ENCODE measurements around the gene NTN5. TPM values are rescaled to one million over a fixed set of nuclear protein-coding genes. Genes with fewer than 3 reads are reported as not detected.

Gene NTN5
- total and polyA plus RNA-seq, 9 of the 15 experiments (the other 6 are each of a cell fraction or from before 2014, with no cell fraction given) = not detected

DNA sequence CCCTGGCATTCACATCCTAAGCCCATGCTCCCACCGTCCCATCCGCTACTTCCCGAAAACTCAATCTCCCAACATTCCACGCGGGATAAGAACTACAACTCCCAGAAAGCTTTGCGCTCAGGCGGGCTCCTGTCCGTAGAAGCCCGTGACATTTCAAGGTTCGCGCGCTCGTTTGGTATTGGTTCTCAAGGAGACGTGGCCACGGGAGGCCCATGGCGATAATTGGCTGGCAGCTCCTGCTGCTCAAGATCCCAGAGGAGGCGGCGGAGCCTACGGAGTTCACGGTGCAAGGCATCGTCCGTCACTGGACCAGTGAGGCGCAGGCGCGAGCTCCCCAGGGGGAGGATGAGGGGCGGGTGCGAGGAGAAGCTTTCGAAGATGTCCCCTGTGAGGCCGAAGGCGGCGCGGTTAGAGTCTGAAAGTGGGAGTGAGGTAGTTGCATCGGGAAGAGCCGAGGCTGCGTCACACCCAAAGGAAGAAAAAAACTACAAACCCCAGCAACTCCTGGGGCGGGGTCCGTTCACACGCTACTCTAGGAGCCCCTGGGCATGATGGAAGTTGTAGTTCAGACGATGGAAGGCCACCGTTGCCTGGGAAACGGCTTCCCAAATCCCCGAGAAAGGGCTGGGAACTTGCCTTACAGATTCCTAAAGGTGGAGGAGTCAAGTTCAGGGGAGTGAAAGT is 47.9 kb upstream of the NTN5 start (continued):
- TF ChIP-seq, protein P1, sequence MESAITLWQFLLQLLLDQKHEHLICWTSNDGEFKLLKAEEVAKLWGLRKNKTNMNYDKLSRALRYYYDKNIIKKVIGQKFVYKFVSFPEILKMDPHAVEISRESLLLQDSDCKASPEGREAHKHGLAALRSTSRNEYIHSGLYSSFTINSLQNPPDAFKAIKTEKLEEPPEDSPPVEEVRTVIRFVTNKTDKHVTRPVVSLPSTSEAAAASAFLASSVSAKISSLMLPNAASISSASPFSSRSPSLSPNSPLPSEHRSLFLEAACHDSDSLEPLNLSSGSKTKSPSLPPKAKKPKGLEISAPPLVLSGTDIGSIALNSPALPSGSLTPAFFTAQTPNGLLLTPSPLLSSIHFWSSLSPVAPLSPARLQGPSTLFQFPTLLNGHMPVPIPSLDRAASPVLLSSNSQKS (CRISPR knock-in tag; IDR thresholded peaks at IDR 0.05) = no peak
- peak; percentile 64; the same call in 1 of the 2 replicates for TF ChIP-seq PHF8 (IDR thresholded peaks at IDR 0.05; ENCODE audit: borderline replicate concordance, low read length)
- TF ChIP-seq CSDE1 (IDR thresholded peaks at IDR 0.05) = no peak
- no peak for TF ChIP-seq ZNF79 (CRISPR knock-in tag; IDR thresholded peaks at IDR 0.05; ENCODE audit: low read depth)
- TF ChIP-seq, protein P2, sequence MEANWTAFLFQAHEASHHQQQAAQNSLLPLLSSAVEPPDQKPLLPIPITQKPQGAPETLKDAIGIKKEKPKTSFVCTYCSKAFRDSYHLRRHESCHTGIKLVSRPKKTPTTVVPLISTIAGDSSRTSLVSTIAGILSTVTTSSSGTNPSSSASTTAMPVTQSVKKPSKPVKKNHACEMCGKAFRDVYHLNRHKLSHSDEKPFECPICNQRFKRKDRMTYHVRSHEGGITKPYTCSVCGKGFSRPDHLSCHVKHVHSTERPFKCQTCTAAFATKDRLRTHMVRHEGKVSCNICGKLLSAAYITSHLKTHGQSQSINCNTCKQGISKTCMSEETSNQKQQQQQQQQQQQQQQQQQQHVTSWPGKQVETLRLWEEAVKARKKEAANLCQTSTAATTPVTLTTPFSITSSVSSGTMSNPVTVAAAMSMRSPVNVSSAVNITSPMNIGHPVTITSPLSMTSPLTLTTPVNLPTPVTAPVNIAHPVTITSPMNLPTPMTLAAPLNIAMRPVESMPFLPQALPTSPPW (CRISPR knock-in tag; IDR thresholded peaks at IDR 0.05) = peak; percentile 73
- TF ChIP-seq SRF (CRISPR knock-in tag; IDR thresholded peaks at IDR 0.05) = no peak; a peak in 1 of 4 replicates
- TF ChIP-seq, protein P3, sequence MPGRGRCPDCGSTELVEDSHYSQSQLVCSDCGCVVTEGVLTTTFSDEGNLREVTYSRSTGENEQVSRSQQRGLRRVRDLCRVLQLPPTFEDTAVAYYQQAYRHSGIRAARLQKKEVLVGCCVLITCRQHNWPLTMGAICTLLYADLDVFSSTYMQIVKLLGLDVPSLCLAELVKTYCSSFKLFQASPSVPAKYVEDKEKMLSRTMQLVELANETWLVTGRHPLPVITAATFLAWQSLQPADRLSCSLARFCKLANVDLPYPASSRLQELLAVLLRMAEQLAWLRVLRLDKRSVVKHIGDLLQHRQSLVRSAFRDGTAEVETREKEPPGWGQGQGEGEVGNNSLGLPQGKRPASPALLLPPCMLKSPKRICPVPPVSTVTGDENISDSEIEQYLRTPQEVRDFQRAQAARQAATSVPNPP (IDR thresholded peaks at IDR 0.05; ENCODE audit: borderline replicate concordance, insufficient read depth, insufficient read length) = no peak
- TF ChIP-seq ZNF133 (CRISPR knock-in tag; IDR thresholded peaks at IDR 0.05) = no peak
- TF ChIP-seq, protein P4, sequence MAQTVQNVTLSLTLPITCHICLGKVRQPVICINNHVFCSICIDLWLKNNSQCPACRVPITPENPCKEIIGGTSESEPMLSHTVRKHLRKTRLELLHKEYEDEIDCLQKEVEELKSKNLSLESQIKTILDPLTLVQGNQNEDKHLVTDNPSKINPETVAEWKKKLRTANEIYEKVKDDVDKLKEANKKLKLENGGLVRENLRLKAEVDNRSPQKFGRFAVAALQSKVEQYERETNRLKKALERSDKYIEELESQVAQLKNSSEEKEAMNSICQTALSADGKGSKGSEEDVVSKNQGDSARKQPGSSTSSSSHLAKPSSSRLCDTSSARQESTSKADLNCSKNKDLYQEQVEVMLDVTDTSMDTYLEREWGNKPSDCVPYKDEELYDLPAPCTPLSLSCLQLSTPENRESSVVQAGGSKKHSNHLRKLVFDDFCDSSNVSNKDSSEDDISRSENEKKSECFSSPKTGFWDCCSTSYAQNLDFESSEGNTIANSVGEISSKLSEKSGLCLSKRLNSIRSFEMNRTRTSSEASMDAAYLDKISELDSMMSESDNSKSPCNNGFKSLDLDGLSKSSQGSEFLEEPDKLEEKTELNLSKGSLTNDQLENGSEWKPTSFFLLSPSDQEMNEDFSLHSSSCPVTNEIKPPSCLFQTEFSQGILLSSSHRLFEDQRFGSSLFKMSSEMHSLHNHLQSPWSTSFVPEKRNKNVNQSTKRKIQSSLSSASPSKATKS (CRISPR knock-in tag; IDR thresholded peaks at IDR 0.05) = no peak
- TF ChIP-seq RHOXF2B (CRISPR knock-in tag; conservative IDR thresholded peaks at IDR 0.05) = no peak
- TF ChIP-seq ESRRA (IDR thresholded peaks at IDR 0.05; ENCODE audit: borderline replicate concordance, low read depth) = 0 out of 2 replicates have a peak, but pooled peaks have one; percentile 6
- no peak for TF ChIP-seq KAT8 (IDR thresholded peaks at IDR 0.05; ENCODE audit: low read depth)
- TF ChIP-seq MAFG (tag; conservative IDR thresholded peaks at IDR 0.05) = no peak
- no peak for TF ChIP-seq BRD9 (IDR thresholded peaks at IDR 0.05; ENCODE audit: low read depth, partially characterized antibody)
- TF ChIP-seq CBFA2T2 (conservative IDR thresholded peaks at IDR 0.05) = no peak
- no peak for TF ChIP-seq SMARCA4 (IDR thresholded peaks at IDR 0.05)
- TF ChIP-seq ETV1 (tag; conservative IDR thresholded peaks at IDR 0.05; ENCODE audit: low read depth) = no peak
- TF ChIP-seq ZNF699 (CRISPR knock-in tag; IDR thresholded peaks at IDR 0.05; ENCODE audit: insufficient replicate concordance) = no peak
- TF ChIP-seq HSF4 (CRISPR knock-in tag; IDR thresholded peaks at IDR 0.05; ENCODE audit: borderline replicate concordance) = no peak
- TF ChIP-seq PPARD (CRISPR knock-in tag; IDR thresholded peaks at IDR 0.05) = no peak
- peak; percentile 97 for TF ChIP-seq HCFC1 (IDR thresholded peaks at IDR 0.05; ENCODE audit: low read depth, low read length)
- TF ChIP-seq, protein P5, sequence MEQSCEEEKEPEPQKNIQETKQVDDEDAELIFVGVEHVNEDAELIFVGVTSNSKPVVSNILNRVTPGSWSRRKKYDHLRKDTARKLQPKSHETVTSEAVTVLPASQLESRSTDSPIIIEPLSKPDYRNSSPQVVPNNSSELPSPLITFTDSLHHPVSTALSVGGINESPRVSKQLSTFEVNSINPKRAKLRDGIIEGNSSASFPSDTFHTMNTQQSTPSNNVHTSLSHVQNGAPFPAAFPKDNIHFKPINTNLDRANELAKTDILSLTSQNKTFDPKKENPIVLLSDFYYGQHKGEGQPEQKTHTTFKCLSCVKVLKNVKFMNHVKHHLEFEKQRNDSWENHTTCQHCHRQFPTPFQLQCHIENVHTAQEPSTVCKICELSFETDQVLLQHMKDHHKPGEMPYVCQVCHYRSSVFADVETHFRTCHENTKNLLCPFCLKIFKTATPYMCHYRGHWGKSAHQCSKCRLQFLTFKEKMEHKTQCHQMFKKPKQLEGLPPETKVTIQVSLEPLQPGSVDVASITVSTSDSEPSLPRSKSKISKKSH (CRISPR knock-in tag; IDR thresholded peaks at IDR 0.05) = no peak
